Prostate gland (tissue), 2 donors: ENCODE results near the gene DAPK1.

ENCODE experiments used
- POLR2A ChIP-seq: fragments of 450-650 bp; IDR thresholded peaks from one replicate; pipeline ENCODE4 v1.6.1; 2016; ENCODE audit warnings: antibody characterized with exemption, mild to moderate bottlenecking
- TF ChIP-seq, protein P1 (sequence below), 4 experiments: fragments of 200-600 bp in 2 of 4; fragments of 450-650 bp in 2 of 4; sonication (generic) in 2 of 4; IDR thresholded peaks; 1 replicate in 3 of 4; 2 replicates in 1 of 4; pipeline ENCODE4 v1.5.1; 2016 to 2019; ENCODE audit warnings: antibody characterized with exemption in 4 of 4, mild to moderate bottlenecking in 2 of 4, moderate library complexity in 2 of 4

DNA sequence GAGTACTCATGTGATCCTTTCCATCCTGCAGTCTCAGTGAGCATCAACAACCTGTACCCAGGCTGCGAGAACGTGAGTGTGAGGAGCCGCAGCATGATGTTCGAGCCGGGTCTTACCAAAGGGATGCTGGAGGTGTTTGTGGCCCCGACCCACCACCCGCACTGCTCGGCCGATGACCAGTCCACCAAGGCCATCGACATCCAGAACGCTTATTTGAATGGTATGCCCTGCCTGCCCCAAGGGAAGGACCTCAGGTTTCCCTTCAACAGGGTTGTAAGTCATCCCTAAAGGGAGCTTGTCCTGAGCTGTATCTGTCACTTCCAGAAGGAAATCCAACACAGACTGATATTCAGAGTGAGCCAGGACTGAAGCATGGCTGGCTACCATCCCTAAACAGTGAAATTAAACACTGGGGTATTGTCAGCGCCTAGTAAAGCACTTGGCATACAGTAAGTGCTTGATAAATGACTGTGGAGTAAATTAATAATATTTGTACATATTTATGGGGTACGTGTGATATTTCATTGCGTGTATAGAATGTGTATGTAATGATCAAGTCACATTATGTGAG, 188.9 kb downstream of the DAPK1 start:
- TF ChIP-seq, protein P1, sequence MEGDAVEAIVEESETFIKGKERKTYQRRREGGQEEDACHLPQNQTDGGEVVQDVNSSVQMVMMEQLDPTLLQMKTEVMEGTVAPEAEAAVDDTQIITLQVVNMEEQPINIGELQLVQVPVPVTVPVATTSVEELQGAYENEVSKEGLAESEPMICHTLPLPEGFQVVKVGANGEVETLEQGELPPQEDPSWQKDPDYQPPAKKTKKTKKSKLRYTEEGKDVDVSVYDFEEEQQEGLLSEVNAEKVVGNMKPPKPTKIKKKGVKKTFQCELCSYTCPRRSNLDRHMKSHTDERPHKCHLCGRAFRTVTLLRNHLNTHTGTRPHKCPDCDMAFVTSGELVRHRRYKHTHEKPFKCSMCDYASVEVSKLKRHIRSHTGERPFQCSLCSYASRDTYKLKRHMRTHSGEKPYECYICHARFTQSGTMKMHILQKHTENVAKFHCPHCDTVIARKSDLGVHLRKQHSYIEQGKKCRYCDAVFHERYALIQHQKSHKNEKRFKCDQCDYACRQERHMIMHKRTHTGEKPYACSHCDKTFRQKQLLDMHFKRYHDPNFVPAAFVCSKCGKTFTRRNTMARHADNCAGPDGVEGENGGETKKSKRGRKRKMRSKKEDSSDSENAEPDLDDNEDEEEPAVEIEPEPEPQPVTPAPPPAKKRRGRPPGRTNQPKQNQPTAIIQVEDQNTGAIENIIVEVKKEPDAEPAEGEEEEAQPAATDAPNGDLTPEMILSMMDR (IDR thresholded peaks at IDR 0.05), result no peak
- no peak for TF ChIP-seq POLR2A
